GM10266 (cell line): ENCODE data around the gene ODAD4.

Source experiments
- DNase-seq: peaks from one replicate; pipeline ENCODE4 v3.0.0; 2012; ENCODE audit errors: extremely low spot score
- TF ChIP-seq, protein P1 (sequence below): IDR thresholded peaks from 2 replicates; pipeline ENCODE4 v1.5.1; 2012; ENCODE audit warnings: mild to moderate bottlenecking, low read depth; ENCODE audit not compliant: control insufficient read depth, insufficient read depth; ENCODE audit errors: missing control alignments

The ODAD4 gene

DNA sequence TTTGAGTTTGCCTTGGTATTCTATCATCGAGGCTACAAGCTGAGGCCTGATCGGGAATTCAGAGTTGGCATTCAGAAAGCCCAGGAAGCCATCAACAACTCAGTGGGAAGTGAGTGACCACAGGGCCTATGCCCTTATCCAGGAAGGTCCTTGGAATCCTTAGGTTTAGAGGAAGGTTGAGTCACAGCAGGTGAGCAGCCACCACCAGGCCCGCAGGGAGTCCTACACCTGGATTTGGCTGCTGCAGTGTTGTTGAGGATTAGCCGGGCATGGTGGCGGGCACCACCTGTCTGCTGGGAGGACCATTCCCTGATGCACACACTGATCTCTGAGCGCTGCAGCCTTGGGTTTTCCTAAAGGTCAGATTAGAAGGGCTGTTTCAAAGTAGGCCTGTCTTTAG is 5.2 kb downstream of the ODAD4 start:
- TF ChIP-seq, protein P1, sequence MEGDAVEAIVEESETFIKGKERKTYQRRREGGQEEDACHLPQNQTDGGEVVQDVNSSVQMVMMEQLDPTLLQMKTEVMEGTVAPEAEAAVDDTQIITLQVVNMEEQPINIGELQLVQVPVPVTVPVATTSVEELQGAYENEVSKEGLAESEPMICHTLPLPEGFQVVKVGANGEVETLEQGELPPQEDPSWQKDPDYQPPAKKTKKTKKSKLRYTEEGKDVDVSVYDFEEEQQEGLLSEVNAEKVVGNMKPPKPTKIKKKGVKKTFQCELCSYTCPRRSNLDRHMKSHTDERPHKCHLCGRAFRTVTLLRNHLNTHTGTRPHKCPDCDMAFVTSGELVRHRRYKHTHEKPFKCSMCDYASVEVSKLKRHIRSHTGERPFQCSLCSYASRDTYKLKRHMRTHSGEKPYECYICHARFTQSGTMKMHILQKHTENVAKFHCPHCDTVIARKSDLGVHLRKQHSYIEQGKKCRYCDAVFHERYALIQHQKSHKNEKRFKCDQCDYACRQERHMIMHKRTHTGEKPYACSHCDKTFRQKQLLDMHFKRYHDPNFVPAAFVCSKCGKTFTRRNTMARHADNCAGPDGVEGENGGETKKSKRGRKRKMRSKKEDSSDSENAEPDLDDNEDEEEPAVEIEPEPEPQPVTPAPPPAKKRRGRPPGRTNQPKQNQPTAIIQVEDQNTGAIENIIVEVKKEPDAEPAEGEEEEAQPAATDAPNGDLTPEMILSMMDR: no peak

DNA sequence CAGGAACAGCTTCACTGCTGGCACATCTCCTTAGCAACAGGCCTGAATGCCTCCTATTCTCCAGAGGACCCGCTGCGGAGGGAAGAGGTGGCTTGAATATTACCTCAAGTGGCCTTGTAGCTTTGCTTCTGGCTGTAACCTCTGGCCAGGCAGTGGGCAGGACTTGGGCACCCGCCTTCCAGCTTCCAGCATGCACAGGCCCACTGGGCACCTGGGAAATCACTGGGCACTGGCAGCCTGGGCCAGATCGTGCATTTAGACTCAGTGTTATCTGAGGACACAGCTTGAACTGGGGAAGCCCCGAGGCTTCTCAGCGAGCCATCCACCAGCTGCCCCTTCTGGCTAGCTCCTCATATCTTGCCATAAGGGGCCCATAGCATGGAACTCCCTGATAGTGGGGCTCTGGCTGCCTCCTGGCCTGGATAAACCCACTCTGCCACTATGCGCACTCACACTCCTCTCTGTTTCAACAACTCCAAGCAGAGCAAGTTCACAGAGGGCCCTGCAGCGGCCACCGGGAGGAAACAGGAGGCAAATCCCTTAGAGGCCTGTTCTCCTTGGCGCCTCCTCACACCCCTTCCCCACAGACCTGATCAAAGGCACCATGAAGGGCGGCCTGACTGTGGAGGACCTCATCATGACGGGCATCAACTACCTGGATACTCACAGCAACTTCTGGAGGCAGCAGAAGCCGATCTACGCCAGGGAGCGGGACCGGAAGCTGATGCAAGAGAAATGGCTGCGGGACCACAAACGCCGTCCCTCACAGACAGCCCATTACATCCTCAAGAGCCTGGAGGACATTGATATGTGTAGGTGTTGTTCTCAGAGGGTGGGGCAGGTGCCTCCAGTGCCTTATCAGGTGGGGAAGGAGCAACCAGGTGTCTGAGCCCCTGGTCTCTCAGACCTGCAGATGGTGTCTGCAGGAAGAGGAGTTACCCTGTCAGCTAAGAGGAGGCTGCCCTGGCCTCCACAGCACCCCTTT is 7.8 kb downstream of the ODAD4 start:
- TF ChIP-seq, protein P1: no peak
- no peak for DNase-seq

More for the DNA sequence above, 5.2 kb downstream of the ODAD4 start:
- DNase-seq: no peak

DNA sequence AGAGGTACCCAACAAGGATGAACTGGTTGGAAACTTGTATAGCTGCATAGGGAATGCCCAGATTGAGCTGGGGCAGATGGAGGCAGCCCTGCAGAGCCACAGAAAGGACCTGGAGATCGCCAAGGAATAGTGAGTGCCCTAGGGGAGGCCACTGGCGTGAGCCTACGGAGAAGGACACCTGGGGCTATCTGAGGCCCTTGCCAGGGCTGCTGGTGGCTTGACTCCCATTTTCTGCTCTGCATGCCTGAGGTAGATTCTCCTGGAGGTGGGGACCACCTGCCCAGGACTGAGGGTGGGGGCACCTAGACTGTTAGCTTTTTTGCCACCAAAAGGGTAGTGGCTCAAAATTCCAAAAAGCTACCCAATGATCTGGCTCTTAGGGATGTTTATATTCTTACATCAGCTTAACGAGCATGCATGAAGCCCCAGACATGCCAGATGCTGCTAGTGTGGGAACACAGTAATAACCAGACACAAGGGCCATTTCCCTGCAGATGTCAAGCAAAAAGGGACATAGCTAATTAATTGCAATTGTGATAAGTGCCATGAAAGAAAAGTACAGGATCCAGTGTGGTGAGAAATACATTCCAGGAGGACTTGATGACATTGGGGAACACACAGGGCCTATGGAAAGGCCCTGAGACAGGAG is 8.8 kb downstream of the ODAD4 start:
- TF ChIP-seq, protein P1: no peak
- no peak for DNase-seq

DNA sequence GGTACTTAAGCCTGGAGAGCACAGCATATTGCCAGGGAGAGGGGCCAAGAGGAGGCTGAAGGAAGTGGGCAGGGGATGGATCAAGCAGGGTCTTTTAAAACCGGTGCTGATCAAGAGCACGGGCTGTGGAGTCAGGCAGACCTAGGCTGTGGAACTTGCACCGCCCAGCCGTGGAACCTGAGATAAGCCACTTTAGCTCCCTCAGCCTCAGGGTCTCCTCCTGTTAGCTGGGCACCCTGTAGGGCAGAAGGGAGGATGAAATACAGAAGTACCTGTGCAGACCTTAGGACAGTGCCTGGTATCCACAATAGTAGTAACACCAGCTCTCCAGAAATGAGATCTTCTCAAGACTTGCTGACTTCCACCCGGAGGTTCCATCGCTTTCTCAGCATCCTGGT is 9.3 kb downstream of the ODAD4 start:
- TF ChIP-seq, protein P1: no peak

DNA sequence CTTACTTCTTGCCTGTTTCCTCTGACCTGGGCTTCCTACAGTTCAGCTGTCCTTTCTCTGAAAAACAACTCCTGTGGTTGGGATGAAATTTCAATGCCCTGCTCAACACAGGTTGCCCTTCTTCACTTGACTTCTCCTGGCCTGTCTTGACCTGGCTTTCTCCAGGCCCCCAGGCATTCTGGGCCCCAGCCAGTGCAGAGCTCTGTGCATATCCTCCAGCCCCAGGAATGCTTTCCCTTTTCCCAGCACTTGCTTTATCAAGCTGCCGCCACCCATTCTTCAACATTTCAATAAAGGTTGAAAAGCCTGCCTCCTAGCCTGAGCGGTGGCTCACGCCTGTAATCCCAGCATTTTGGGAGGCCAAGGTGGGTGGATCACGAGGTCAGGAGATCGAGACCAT is 10.8 kb downstream of the ODAD4 start:
- no peak for DNase-seq
- TF ChIP-seq, protein P1: no peak

More for the DNA sequence above, 9.3 kb downstream of the ODAD4 start:
- no peak for DNase-seq

DNA sequence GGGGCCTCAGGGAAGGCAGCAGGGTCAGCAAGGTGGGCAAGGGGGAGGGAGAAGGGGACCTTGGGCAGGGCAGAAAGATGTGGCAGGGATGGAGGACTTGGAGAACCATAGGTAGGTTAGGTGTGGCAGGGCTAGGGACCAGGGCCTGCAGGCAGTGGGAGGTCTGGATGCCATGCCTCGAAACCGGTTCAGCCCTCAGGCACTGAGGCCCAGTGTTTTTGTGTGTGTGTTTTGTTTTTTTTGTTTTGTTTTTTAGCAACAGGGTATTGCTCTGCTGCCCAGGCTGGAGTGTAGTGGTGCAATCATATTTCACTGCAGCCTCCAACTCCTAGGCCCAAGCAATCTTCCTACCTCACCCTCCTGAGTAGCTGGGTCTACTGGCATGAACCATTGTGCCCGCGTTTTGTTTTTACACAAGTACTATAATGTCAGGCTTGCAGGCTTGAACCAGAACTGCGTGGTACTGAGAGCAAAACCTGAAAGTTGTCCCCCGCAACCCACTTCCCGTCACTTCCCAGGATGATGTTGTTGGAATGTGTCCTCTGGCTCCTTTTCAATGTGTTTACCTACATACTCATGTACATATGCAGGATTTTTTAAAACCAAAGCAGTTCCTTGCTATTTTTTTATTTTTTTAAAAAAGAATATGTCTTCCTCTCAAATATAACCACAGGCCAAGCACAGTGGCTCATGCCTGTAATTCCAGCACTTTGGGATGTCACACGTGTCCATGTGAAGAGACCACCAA is 12.4 kb downstream of the ODAD4 start:
- DNase-seq: no peak
- TF ChIP-seq, protein P1: no peak
